Measurements from ENCODE around the gene VSTM2B.

The VSTM2B gene

GRCh38 chr19:29586401-29586800 is 60.6 kb downstream of the VSTM2B start:
- H3K9ac ChIP-seq (ENCODE audit: low read length) = no peak overlapping the region
- H4K91ac ChIP-seq (ENCODE audit: low read length) = no peak overlapping the region
- no peak overlapping the region for H3K4ac ChIP-seq (ENCODE audit: low read depth in 1 of 2, low read length in 2 of 2)
- no peaks in the 10 kb centered on the region for H3K36me3 ChIP-seq (ENCODE audit: control insufficient read depth in 1 of 2, insufficient read depth in 2 of 2, low read depth in 1 of 2, low read length in 2 of 2)
- H2BK12ac ChIP-seq (ENCODE audit: low read length in 2 of 2) = no peak overlapping the region
- no peak overlapping the region for H3K14ac ChIP-seq (ENCODE audit: low read length in 2 of 2)
- H2AFZ ChIP-seq (ENCODE audit: low read depth, low read length) = no peak overlapping the region
- H3K4me1 ChIP-seq (ENCODE audit: control insufficient read depth, insufficient read depth, low read depth, low read length) = peaks cover 6% of the 10 kb centered on the region
- H3K27ac ChIP-seq (ENCODE audit: low read length, poor library complexity, severe bottlenecking) = no peak overlapping the region
- H4K8ac ChIP-seq (ENCODE audit: low read length) = no peak overlapping the region
- H3K4me2 ChIP-seq (ENCODE audit: low read length, poor library complexity, severe bottlenecking) = no peak overlapping the region
- no peaks in the 10 kb centered on the region for H3K79me1 ChIP-seq (replicated peaks; ENCODE audit: low read length, poor library complexity, severe bottlenecking)
- H3K4me3 ChIP-seq (ENCODE audit: insufficient read depth in 1 of 2, low read depth in 1 of 2, low read length in 2 of 2) = no peak overlapping the region
- H3K23ac ChIP-seq (ENCODE audit: low read length in 2 of 2) = no peak overlapping the region
- no peak overlapping the region for H2BK5ac ChIP-seq (ENCODE audit: low read depth, low read length, poor library complexity, severe bottlenecking)
- WGBS = 37% methylated on average over 2 of the region's 2 CpGs
- H2BK15ac ChIP-seq (ENCODE audit: low read depth, poor library complexity, severe bottlenecking) = no peak overlapping the region
- no peak for DNase-seq
- no peak overlapping the region for H2AK5ac ChIP-seq (ENCODE audit: low read length, severe bottlenecking)
- H3K27me3 ChIP-seq (ENCODE audit: control insufficient read depth in 1 of 2, insufficient read depth in 1 of 2, low read length in 2 of 2) = peaks cover 15 to 20% of the 10 kb centered on the region in 2 experiments
- H3K18ac ChIP-seq (ENCODE audit: low read depth in 1 of 2, low read length in 2 of 2) = no peak overlapping the region
- H2BK120ac ChIP-seq (ENCODE audit: low read depth, low read length) = no peak overlapping the region
- no peaks in the 10 kb centered on the region for H3K9me3 ChIP-seq (ENCODE audit: control insufficient read depth, low read length)

- Histone ChIP-seq H2BK5ac (ENCODE audit: low read depth, low read length, poor library complexity, severe bottlenecking) (no peak overlapping the region), H3K9ac (ENCODE audit: low read length) (no peak overlapping the region), H2AFZ (ENCODE audit: low read depth, low read length) (no peak overlapping the region), H3K4ac (ENCODE audit: low read depth in 1 of 2, low read length in 2 of 2) (no peak overlapping the region), H2AK5ac (ENCODE audit: low read length, severe bottlenecking) (no peak overlapping the region), H3K23ac (ENCODE audit: low read length in 2 of 2) (no peak overlapping the region), H2BK12ac (ENCODE audit: low read length in 2 of 2) (no peak overlapping the region), H3K4me3 (ENCODE audit: insufficient read depth in 1 of 2, low read depth in 1 of 2, low read length in 2 of 2) (no peak overlapping the region), H3K14ac (ENCODE audit: low read length in 2 of 2) (no peak overlapping the region), H3K79me1 (replicated peaks; ENCODE audit: low read length, poor library complexity, severe bottlenecking) (no peaks in the 10 kb centered on the region), H2BK15ac (ENCODE audit: low read depth, poor library complexity, severe bottlenecking) (no peak overlapping the region), H3K18ac (ENCODE audit: low read depth in 1 of 2, low read length in 2 of 2) (no peak overlapping the region), H3K9me3 (ENCODE audit: control insufficient read depth, low read length) (no peaks in the 10 kb centered on the region), H3K4me2 (ENCODE audit: low read length, poor library complexity, severe bottlenecking) (no peak overlapping the region), H3K27me3 (ENCODE audit: control insufficient read depth in 1 of 2, insufficient read depth in 1 of 2, low read length in 2 of 2) (peaks cover 15 to 27% of the 10 kb centered on the region in 2 experiments), H4K91ac (ENCODE audit: low read length) (no peak overlapping the region), H3K4me1 (ENCODE audit: control insufficient read depth, insufficient read depth, low read depth, low read length) (peaks cover 6% of the 10 kb centered on the region), H3K27ac (ENCODE audit: low read length, poor library complexity, severe bottlenecking) (no peak overlapping the region), H2BK120ac (ENCODE audit: low read depth, low read length) (no peak overlapping the region), H3K36me3 (ENCODE audit: control insufficient read depth in 1 of 2, insufficient read depth in 2 of 2, low read depth in 1 of 2, low read length in 2 of 2) (no peaks in the 10 kb centered on the region), H4K8ac (ENCODE audit: low read length) (no peak overlapping the region)
- WGBS = 48% methylated on average over 3 of the region's 3 CpGs
- no peak for DNase-seq
These were observed 61.3 kb downstream of the VSTM2B start for GRCh38 chr19:29587059-29587458.

GRCh38 chr19:29587518-29587986 is 61.8 kb downstream of the VSTM2B start:
- H3K79me1 ChIP-seq (replicated peaks; ENCODE audit: low read length, poor library complexity, severe bottlenecking) = no peaks in the 10 kb centered on the region
- H3K4me1 ChIP-seq (ENCODE audit: control insufficient read depth, insufficient read depth, low read depth, low read length) = peaks cover 6% of the 10 kb centered on the region
- no peak overlapping the region for H4K91ac ChIP-seq (ENCODE audit: low read length)
- H2BK15ac ChIP-seq (ENCODE audit: low read depth, poor library complexity, severe bottlenecking) = no peak overlapping the region
- H3K14ac ChIP-seq (ENCODE audit: low read length in 2 of 2) = no peak overlapping the region
- H2BK120ac ChIP-seq (ENCODE audit: low read depth, low read length) = no peak overlapping the region
- peaks cover 15 to 32% of the 10 kb centered on the region in 2 experiments for H3K27me3 ChIP-seq (ENCODE audit: control insufficient read depth in 1 of 2, insufficient read depth in 1 of 2, low read length in 2 of 2)
- H3K9ac ChIP-seq (ENCODE audit: low read length) = no peak overlapping the region
- no peak overlapping the region for H3K4me3 ChIP-seq (ENCODE audit: insufficient read depth in 1 of 2, low read depth in 1 of 2, low read length in 2 of 2)
- no peak overlapping the region for H3K4me2 ChIP-seq (ENCODE audit: low read length, poor library complexity, severe bottlenecking)
- H3K23ac ChIP-seq (ENCODE audit: low read length in 2 of 2) = no peak overlapping the region
- H3K9me3 ChIP-seq (ENCODE audit: control insufficient read depth, low read length) = no peaks in the 10 kb centered on the region
- WGBS = no CpG with 5 or more reads among the region's 2 CpGs
- H2AFZ ChIP-seq (ENCODE audit: low read depth, low read length) = no peak overlapping the region
- H2AK5ac ChIP-seq (ENCODE audit: low read length, severe bottlenecking) = no peak overlapping the region
- no peak overlapping the region for H3K27ac ChIP-seq (ENCODE audit: low read length, poor library complexity, severe bottlenecking)
- no peak overlapping the region for H2BK12ac ChIP-seq (ENCODE audit: low read length in 2 of 2)
- no peak overlapping the region for H3K4ac ChIP-seq (ENCODE audit: low read depth in 1 of 2, low read length in 2 of 2)
- DNase-seq = peak; percentile 11
- no peaks in the 10 kb centered on the region for H3K36me3 ChIP-seq (ENCODE audit: control insufficient read depth in 1 of 2, insufficient read depth in 2 of 2, low read depth in 1 of 2, low read length in 2 of 2)
- no peak overlapping the region for H2BK5ac ChIP-seq (ENCODE audit: low read depth, low read length, poor library complexity, severe bottlenecking)
- H4K8ac ChIP-seq (ENCODE audit: low read length) = no peak overlapping the region
- no peak overlapping the region for H3K18ac ChIP-seq (ENCODE audit: low read depth in 1 of 2, low read length in 2 of 2)

GRCh38 chr19:29588095-29588494 is 62.3 kb downstream of the VSTM2B start:
- Histone ChIP-seq H2BK15ac (ENCODE audit: low read depth, poor library complexity, severe bottlenecking) (no peak overlapping the region), H3K4me2 (ENCODE audit: low read length, poor library complexity, severe bottlenecking) (no peak overlapping the region), H3K36me3 (ENCODE audit: control insufficient read depth in 1 of 2, insufficient read depth in 2 of 2, low read depth in 1 of 2, low read length in 2 of 2) (no peaks in the 10 kb centered on the region), H2BK5ac (ENCODE audit: low read depth, low read length, poor library complexity, severe bottlenecking) (no peak overlapping the region), H3K9me3 (ENCODE audit: control insufficient read depth, low read length) (no peaks in the 10 kb centered on the region), H3K4ac (ENCODE audit: low read depth in 1 of 2, low read length in 2 of 2) (no peak overlapping the region), H3K27me3 (ENCODE audit: control insufficient read depth in 1 of 2, insufficient read depth in 1 of 2, low read length in 2 of 2) (peaks cover 15 to 37% of the 10 kb centered on the region in 2 experiments), H2BK12ac (ENCODE audit: low read length in 2 of 2) (no peak overlapping the region), H2BK120ac (ENCODE audit: low read depth, low read length) (no peak overlapping the region), H3K18ac (ENCODE audit: low read depth in 1 of 2, low read length in 2 of 2) (no peak overlapping the region), H3K27ac (ENCODE audit: low read length, poor library complexity, severe bottlenecking) (no peak overlapping the region), H4K91ac (ENCODE audit: low read length) (no peak overlapping the region), H4K8ac (ENCODE audit: low read length) (no peak overlapping the region), H2AK5ac (ENCODE audit: low read length, severe bottlenecking) (no peak overlapping the region), H3K14ac (ENCODE audit: low read length in 2 of 2) (no peak overlapping the region), H2AFZ (ENCODE audit: low read depth, low read length) (no peak overlapping the region), H3K4me1 (ENCODE audit: control insufficient read depth, insufficient read depth, low read depth, low read length) (peaks cover 2% of the 10 kb centered on the region), H3K23ac (ENCODE audit: low read length in 2 of 2) (no peak overlapping the region), H3K4me3 (ENCODE audit: insufficient read depth in 1 of 2, low read depth in 1 of 2, low read length in 2 of 2) (no peak overlapping the region), H3K9ac (ENCODE audit: low read length) (no peak overlapping the region), H3K79me1 (replicated peaks; ENCODE audit: low read length, poor library complexity, severe bottlenecking) (no peaks in the 10 kb centered on the region)
- 93% methylated on average over 1 of the region's 2 CpGs for WGBS
- DNase-seq = no peak
